ENCODE results near the gene DOCK10.

The DOCK10 gene

DNA sequence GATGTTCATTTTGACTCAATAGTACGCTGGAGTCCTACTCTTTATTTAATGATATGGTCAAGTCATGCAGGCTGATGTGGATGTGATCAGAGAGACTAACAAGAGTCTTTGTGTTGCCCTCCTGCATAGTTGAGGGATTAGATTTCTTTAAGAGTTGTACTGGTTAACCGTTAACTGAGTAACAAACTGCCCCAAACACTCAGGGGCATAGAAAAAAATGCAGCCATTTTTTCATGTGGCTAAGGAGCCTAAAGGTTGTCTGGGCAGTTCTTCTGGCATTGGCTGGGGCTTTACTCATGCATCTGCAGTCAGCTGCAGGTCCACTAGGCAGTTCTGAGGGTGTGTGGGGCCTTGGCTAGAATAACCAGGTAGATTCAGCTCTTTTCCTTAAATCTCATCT lies 32.5 kb downstream of the DOCK10 start:
- DNase-seq = no peak

- no peak for DNase-seq
Observed at GRCh38 chr2:225008935-225009334, 33.3 kb downstream of the DOCK10 start.

- DNase-seq = no peak
Observed at GRCh38 chr2:225008179-225008856, 34.0 kb downstream of the DOCK10 start.

DNA sequence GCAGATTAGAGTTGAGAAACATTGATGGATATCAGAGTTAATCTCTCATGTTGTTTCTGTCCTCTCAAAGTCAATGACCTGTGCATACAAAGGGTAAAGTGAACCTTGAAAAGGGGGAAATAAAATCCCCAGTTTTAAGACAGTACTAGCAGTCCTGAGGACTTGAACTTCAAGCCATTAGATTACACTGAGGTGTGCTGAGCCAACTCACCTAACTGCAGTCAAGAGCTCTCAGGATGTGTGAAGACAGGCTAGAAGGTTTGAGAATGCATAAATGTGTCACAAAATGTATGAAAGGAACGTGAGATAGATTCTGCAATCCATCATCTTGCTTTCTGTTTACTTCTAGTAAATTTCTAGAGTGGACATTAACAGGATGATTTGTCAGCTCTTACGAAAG lies 35.5 kb downstream of the DOCK10 start:
- DNase-seq = no peak

DNA sequence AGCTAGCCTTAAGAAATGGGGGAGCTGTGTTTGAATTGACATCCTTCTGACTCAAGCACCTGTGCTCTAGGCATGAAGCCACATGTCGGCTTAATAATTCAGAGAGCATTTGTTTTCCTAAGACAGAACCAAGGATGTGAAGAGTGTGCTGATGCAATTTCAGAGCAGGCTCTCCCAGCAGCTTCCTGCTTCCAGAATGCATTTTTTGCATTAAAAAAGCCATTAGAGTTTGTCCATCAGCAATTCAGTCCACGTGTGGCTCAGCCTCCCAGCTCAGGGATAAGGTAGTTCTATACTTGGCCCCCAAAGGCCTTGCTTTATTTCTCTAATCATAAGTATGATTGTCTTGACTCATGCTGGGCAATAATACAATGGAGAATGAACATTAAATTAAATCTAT lies 37.7 kb downstream of the DOCK10 start:
- no peak for DNase-seq

GRCh38 chr2:225002656-225003045 lies 39.6 kb downstream of the DOCK10 start:
- peak in 1 of 2 donors; percentile 34 for DNase-seq

DNA sequence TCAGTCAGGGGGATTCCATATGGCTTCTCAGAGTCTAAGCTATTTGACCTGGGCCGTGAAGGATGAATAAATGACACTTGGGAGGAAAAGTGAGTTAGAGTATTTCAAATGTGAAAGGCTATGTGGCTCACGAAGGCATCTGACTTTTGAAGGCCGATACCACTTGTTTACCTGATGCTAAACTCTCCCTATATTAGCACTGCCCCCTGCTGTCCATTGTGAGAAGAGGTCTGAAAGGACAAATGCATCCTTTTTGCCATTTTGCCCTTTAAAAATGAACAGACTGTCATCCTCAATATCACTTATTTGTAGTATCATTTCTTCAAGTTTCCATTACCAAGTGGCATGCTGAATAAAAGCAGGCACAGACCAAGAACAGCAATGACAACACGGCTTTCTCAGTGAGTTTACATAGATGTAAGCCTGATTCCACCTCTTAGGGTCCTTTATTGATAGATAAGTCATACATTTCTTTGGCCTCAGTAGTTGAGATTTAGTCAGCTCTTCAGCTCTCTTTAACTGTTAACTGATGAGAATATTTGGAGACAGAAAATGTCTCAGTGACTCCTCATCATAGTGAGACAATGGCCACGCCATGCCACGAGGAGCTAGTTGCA lies 40.1 kb downstream of the DOCK10 start:
- DNase-seq = peak; percentile 51 to 74

DNA sequence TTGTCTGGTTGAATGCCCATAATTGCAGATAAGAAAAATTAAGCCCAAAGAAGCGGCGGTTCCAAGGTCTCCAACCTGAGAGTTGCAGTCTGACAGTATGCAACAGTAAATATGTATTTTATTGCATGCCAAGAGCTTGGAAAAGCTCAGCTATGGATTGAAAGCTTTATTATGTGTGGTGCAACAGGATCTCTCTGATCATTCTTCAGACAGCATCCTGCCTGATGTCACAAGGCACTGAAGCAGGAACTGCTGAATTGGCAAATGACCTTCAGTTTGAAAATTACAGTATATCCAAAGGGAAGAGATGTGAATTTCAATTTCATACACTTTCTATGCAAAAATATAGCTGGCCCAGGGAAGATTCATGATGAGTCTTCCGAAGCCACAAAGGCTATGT lies 42.5 kb downstream of the DOCK10 start:
- DNase-seq = no peak

DNA sequence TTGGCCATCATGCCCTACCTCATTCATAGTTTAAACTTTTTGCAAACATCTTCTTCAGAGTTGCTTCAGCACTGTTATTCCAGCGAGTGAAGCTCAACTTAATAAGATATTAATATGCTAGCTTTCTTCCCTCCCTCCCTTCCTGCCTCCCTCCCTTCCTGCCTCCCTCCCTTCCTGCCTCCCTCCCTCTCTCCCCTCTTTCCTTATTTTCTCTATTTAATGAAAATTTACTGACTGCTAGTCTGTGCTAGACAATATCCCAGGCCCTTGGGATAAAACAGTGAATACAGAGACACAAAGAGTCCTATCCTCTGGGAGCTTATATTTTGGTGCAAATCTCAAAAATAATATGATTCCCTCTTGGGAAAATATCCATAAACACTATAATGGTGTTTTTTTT lies 42.9 kb downstream of the DOCK10 start:
- DNase-seq = no peak

DNA sequence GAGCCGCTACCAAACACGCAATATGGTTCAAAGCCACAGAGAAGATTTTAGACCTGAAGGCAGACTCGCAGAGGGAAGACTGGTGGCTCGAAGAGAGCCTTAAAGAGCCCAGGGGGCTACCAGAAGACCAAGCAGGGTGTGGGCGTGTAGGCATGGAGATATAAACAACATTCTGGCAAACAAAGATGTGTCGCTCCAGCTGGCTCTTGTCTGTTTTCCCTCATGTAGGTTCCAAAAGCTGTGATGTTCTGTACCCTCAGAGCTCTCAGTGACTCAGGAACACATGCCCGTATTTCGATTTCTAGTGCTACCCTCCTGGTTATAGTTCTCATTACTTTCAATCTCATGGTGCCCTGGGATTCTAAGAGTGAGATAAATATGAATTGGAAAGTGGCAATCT lies 44.5 kb downstream of the DOCK10 start:
- DNase-seq = no peak

DNA sequence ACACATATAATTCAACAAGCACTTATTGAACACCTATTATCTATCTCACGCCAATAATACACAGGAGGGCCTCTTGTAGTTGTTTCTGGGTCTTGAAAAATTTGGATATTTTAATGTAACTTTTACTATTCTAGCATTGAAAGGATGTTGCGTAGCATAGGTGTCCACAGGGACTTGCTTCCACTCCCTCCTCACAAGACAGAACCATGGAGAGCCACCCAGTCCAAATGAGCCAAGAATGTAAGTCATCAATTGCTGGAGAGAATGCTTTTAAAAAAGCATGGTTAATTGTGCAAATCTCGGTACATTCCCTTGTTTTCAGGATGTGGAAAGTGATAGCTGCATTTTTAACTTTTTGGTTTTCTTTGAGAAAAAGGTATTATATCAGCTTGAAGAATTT lies 46.8 kb downstream of the DOCK10 start:
- DNase-seq = no peak

DNA sequence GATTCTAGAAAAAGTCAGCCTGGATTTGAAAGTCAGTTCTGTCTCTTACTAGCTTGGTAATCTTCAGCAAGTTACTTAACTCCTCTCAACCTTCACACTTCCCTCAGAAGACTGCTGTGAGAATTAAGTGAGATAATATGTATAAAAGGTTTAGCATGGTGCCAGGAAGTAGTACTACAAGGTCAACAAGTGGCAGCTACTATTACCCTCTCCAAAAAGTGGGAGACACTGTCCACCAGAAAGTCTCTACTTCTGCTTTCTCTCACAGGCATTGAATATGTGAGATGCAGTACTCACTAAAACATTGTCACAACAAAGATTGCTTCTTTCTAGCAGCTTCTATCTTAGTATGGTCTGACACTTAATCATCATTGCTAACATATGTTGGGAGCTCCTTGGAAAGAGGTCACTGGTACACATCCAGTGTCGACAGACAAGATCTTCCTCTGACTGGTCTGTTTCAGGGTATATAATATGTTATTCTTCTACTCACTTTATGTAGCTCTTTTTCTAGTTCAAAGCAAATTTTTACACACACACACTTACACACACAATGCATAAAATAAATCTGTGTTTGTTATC lies 47.9 kb downstream of the DOCK10 start:
- DNase-seq = no peak

- DNase-seq = no peak
Observed at GRCh38 chr2:224990710-224991109, 51.6 kb downstream of the DOCK10 start.

GRCh38 chr2:224987733-224988132 lies 54.5 kb downstream of the DOCK10 start:
- no peak for DNase-seq

DNA sequence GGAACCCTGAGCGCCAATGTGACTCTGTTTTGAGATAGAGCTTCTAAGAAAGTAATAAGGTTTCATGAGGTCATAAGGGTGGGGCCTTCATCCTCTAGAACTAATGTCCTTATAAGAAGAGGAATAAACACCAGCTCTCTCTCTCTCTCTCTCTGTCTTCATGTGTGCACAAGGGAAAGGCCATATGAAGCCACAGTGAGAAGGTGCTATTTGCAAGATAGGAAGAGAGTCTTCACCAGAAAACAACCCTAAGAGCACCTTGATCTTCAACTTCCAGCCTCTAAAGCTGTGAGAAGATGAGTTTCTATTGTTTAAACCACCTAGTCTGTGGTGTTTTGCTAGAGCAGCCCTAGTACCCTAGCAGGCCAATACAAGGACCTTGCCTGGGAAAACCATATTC lies 55.8 kb downstream of the DOCK10 start:
- DNase-seq = no peak

GRCh38 chr2:224984637-224985036 lies 57.6 kb downstream of the DOCK10 start:
- no peak for DNase-seq

- no peak for DNase-seq
Observed at GRCh38 chr2:224983712-224984554, 58.3 kb downstream of the DOCK10 start.

DNA sequence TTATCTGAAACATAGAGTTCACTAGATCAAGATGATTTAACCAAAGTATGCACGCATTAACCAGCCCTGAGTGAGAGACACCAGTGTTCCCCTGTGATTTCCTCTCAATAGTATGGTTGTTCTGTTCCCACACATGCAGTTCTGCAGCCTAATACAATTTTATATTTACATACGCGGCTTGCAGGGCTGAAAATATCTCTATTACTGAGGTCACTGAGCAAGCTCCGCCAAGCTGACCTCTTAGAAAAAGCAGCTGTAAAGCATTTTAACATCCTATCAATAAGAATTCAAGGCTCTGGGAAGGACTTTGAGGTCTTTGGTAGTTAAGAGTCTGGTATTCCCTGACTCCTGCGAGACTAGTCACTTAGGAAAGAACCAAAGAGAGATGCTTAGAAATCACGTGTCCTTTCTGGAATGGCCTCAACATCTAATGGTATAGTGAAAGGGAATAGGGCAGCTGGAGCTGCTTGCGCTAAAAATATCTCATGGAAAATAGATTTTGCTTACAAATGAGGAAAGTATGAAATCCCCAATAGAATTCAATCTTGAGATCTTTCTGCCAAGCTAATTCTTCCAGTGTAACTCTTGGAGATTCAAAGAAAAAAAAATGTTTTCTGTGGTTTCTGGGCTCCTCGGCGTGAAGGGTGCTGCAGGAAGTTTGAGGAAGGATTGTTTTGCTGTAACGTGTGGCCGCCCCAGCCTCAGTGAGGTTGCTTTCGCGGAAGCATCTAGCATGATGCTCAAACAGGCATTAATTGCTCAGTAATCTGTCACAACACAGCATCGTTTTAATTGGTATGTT lies 59.2 kb downstream of the DOCK10 start:
- DNase-seq = peak; percentile 30 to 31

DNA sequence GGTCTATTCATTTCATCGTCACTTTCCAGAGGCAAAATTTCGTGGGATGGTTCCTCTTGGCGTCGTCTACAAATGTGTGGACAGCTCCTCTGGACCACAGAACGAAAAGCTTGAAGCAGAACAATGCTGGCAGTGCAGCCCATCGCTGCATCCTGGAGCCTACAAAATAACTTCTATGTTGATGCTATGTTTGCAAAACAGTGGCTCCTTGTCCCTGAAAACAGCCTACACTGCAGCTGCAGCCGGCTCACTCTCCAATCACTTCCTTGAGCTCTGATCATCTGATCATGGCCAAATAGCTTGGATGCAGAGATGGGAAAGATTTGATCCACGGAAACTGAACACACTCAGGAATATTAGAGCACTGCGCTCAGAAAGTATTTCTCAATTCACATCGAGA lies 60.0 kb downstream of the DOCK10 start:
- DNase-seq = no peak

GRCh38 chr2:224976629-224977525 lies 65.4 kb downstream of the DOCK10 start:
- DNase-seq = no peak

DNA sequence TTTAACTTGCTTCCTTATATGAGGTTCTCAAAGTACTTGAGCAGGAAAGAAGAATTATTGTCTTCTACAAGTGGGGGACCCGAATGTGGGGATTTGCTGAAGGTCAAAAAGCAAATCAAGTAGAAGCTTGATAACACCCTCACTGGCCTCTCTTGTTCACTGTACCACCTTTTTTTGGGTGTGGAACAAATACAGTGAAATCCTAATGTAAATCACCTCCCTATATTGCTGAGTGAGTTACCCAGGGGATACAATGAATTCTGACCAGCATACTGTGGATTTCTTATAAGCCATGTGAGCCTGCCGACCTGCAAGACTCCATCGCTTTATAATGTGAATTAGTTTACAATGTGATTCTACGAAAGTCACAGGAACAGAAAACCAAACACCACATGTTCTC lies 66.5 kb downstream of the DOCK10 start:
- no peak for DNase-seq

Measured in stimulated activated CD4-positive, alpha-beta T cell treated with anti-CD3 and anti-CD28 coated beads, Interleukin-2, amount 100 ng/mL, for 24 hours (primary cell).